ENCODE results near the gene ZNF609.
A peak's percentile ranks its signal among the peaks of the same experiment; 100 is the strongest.

Gene ZNF609

GRCh38 chr15:64678126-64678819 is 217.9 kb downstream of the ZNF609 start:
- DNase-seq (ENCODE audit: extremely low read depth, low read depth), result no peak
- no peak for TF ChIP-seq CTCF (IDR thresholded peaks at IDR 0.05; ENCODE audit: low read depth, low read length)

- DNase-seq (ENCODE audit: extremely low read depth, low read depth), result no peak
- no peak for TF ChIP-seq CTCF (IDR thresholded peaks at IDR 0.05; ENCODE audit: low read depth, low read length)
Observed at GRCh38 chr15:64680097-64680496, 219.7 kb downstream of the ZNF609 start.

- peak; percentile 53 for TF ChIP-seq CTCF (IDR thresholded peaks at IDR 0.05; ENCODE audit: low read depth, low read length)
- DNase-seq (ENCODE audit: extremely low read depth, low read depth), result no peak
Observed at GRCh38 chr15:64681424-64682024, 221.1 kb downstream of the ZNF609 start.

GRCh38 chr15:64682255-64682654 is 221.9 kb downstream of the ZNF609 start:
- no peak for DNase-seq (ENCODE audit: extremely low read depth, low read depth)
- TF ChIP-seq CTCF (IDR thresholded peaks at IDR 0.05; ENCODE audit: low read depth, low read length), result no peak

- TF ChIP-seq CTCF (IDR thresholded peaks at IDR 0.05; ENCODE audit: low read depth, low read length), result no peak
- no peak for DNase-seq (ENCODE audit: extremely low read depth, low read depth)
Observed at GRCh38 chr15:64683378-64683777, 223.0 kb downstream of the ZNF609 start.

- no peak for TF ChIP-seq CTCF (IDR thresholded peaks at IDR 0.05; ENCODE audit: low read depth, low read length)
- no peak for DNase-seq (ENCODE audit: extremely low read depth, low read depth)
Observed at GRCh38 chr15:64685230-64685888, 225.0 kb downstream of the ZNF609 start.

- no peak for DNase-seq (ENCODE audit: extremely low read depth, low read depth)
- peak; percentile 73 for TF ChIP-seq CTCF (IDR thresholded peaks at IDR 0.05; ENCODE audit: low read depth, low read length)
Observed at GRCh38 chr15:64686130-64686735, 225.9 kb downstream of the ZNF609 start.
